GM06990 (cell line): Measurements from ENCODE around the gene DCST2.
"Not testable (repeated sequence)": the region's sequence is repeated elsewhere in the genome, so short reads cannot be mapped to it uniquely, and the experiment has no call there.

Source experiments
- DNase-seq: peaks from one replicate; pipeline ENCODE4 v3.0.0-alpha.2; 2011; ENCODE audit not compliant: insufficient read length; ENCODE audit errors: extremely low read depth
- H3K27me3 ChIP-seq: replicated peaks from 2 replicates; pipeline ENCODE4 v1.6.0; 2011; ENCODE audit warnings: low read length; ENCODE audit not compliant: control insufficient read depth, insufficient read depth
- H3K36me3 ChIP-seq: 2 replicates; pipeline ENCODE4 v1.5.1; 2011; ENCODE audit warnings: low read length; ENCODE audit not compliant: control insufficient read depth, insufficient read depth
- H3K4me3 ChIP-seq: replicated peaks from 2 replicates; pipeline ENCODE4 v1.5.1; 2011; ENCODE audit warnings: low read depth, mild to moderate bottlenecking, control low read depth, low read length
- CTCF ChIP-seq: IDR thresholded peaks from 2 replicates; pipeline ENCODE4 v1.5.1; 2011; ENCODE audit warnings: low read length, control low read depth, mild to moderate bottlenecking, inconsistent platforms; ENCODE audit not compliant: insufficient read depth, poor library complexity, severe bottlenecking

The DCST2 gene

GRCh38 chr1:154978360-154978759, 55.2 kb downstream of the DCST2 start:
- Histone ChIP-seq H3K27me3 (no peaks in the 10 kb centered on the region), H3K4me3 (no peak overlapping the region), H3K36me3 (no peaks in the 10 kb centered on the region; the same call in 1 of the 2 replicates)
- TF ChIP-seq CTCF = no peak
- no peak for DNase-seq

GRCh38 chr1:154977762-154978161, 55.8 kb downstream of the DCST2 start:
- not testable (repeated sequence) for DNase-seq, H3K4me3 ChIP-seq, H3K36me3 ChIP-seq, H3K27me3 ChIP-seq

- DNase-seq = peak; percentile 77
- no peaks in the 10 kb centered on the region for H3K27me3 ChIP-seq
- no peak for TF ChIP-seq CTCF
- H3K36me3 ChIP-seq = no peaks in the 10 kb centered on the region; the same call in none of the 2 replicates
- H3K4me3 ChIP-seq = peak overlapping the region; percentile 68
Observed at GRCh38 chr1:154975409-154976059, 58.0 kb downstream of the DCST2 start.

GRCh38 chr1:154974808-154975408, 58.7 kb downstream of the DCST2 start:
- peak; percentile 94 for DNase-seq
- Histone ChIP-seq H3K36me3 (no peaks in the 10 kb centered on the region; the same call in none of the 2 replicates), H3K4me3 (peak overlapping the region; percentile 68), H3K27me3 (no peaks in the 10 kb centered on the region)
- no peak for TF ChIP-seq CTCF

- Histone ChIP-seq H3K27me3 (no peaks in the 10 kb centered on the region), H3K4me3 (peak within 1 kb of the TSS; percentile 68), H3K36me3 (peaks cover 2% of the 10 kb centered on the region)
- no peak for TF ChIP-seq CTCF
- peak; percentile 94 for DNase-seq
Observed at GRCh38 chr1:154974102-154974807, 59.3 kb downstream of the DCST2 start, which contains the start of gene CKS1B. Gene CKS1B (plus strand): TSS chr1:154974681. CDS start chr1:154974746, 65 bp downstream.

- Histone ChIP-seq H3K36me3 (peaks cover 3% of the 10 kb centered on the region), H3K27me3 (no peaks in the 10 kb centered on the region), H3K4me3 (peak overlapping the region; percentile 68)
- peak; percentile 86 for DNase-seq
- TF ChIP-seq CTCF = peak; percentile 18
Observed at GRCh38 chr1:154973344-154974101, 60.1 kb downstream of the DCST2 start.
